ENCODE data around the gene TEAD3.

- no peak for TF ChIP-seq CTCF (IDR thresholded peaks at IDR 0.05)
- TF ChIP-seq GTF2I (CRISPR knock-in tag; conservative IDR thresholded peaks at IDR 0.05), result no peak
- TF ChIP-seq HMGA2 (CRISPR knock-in tag; IDR thresholded peaks at IDR 0.05), result no peak
- TF ChIP-seq TEAD4 (CRISPR knock-in tag; IDR thresholded peaks at IDR 0.05), result no peak
Measured at GRCh38 chr6:35481226-35481625, 15.7 kb downstream of the TEAD3 start.

Data from WTC11 (cell line).